NCI-H1436 treated with DMSO at 0.1 percent for 48 hours (cell line): ENCODE results near the gene PRAMEF33.
"Not testable (repeated sequence)": the region's sequence is repeated elsewhere in the genome, so short reads cannot be mapped to it uniquely, and the experiment has no call there.

Experiments used
- DNase-seq: peaks from one replicate; lab custom pipeline; 2025; lab: John Stamatoyannopoulos, UW

PRAMEF33 gene

GRCh38 chr1:13303239-13303638 lies at the start of gene PRAMEF33:
TSS of gene PRAMEF33 (plus strand) at chr1:13303539. CDS start at chr1:13305955, 2,416 bp downstream.
- DNase-seq = not testable (repeated sequence)

DNA sequence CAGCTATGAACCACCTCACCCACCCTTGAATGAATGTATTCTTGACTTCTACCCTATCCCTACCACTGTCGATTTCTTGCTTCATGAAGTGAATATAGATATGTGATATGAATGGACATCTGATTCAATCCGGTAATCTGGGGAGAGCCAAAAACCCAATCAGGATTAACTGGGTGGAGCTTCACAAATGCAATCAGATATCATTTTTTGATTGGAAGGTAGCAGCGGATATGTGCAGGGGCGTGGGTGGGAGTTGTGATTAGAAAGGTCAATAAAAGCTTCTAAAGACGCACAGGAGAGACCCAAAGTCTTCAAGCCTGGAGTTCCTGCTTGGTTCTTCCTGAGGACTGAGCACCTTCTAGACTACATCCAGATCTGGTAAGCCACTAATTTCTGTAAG lies 49.4 kb upstream of the PRAMEF33 start, which contains the start of gene PRAMEF5:
Gene PRAMEF5 (plus strand): TSS at position 301 of the 400 bp plus-strand sequence. CDS start 5,071 bp downstream, outside the sequence.
- DNase-seq = not testable (repeated sequence)

GRCh38 chr1:13265124-13265523 lies 38.2 kb upstream of the PRAMEF33 start:
- DNase-seq = not testable (repeated sequence)

GRCh38 chr1:13277016-13277415 lies 26.3 kb upstream of the PRAMEF33 start:
- not testable (repeated sequence) for DNase-seq

DNA sequence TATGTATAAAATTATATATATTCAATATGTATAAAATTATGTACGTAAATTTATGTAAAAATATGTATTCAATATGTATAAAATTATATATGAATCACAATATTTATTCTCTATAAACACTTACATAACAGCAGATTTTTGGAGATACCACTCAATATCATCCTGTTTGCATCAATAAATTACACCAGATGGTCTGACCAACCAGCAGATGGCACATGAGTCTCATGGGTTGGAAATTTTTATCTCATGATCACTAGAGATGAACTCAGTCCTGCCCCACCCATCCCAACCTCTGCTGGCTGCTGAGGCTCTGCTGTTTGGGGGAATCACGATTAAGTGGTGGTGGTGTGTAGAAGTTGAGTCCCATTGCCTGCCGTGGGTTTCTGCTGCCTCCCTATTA lies 23.7 kb upstream of the PRAMEF33 start:
- not testable (repeated sequence) for DNase-seq

GRCh38 chr1:13285037-13285436 lies 18.3 kb upstream of the PRAMEF33 start, which contains the start of gene PRAMEF8:
TSS of gene PRAMEF8 (minus strand) at chr1:13285137. CDS start at chr1:13284091, 1,046 bp downstream.
- not testable (repeated sequence) for DNase-seq

DNA sequence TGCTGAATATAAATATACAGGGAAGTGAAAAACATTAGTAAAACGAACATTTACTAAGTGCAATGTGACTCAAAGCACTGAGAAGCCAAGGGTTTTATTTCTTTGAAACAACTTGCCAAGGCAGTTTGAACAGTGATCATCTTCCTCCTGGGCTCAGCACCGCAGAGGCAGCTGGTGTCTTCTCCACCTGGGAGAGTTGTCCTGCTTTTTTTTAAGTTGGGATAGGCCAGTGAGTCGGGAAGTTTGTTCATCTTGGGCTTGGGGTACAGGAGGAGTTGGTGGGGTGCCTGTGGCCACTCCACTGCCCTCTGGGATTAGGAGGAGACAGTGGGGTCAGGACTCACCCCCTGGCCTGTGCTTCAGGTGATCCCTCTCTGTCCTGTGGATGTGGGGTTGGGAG lies 14.3 kb upstream of the PRAMEF33 start:
- not testable (repeated sequence) for DNase-seq

DNA sequence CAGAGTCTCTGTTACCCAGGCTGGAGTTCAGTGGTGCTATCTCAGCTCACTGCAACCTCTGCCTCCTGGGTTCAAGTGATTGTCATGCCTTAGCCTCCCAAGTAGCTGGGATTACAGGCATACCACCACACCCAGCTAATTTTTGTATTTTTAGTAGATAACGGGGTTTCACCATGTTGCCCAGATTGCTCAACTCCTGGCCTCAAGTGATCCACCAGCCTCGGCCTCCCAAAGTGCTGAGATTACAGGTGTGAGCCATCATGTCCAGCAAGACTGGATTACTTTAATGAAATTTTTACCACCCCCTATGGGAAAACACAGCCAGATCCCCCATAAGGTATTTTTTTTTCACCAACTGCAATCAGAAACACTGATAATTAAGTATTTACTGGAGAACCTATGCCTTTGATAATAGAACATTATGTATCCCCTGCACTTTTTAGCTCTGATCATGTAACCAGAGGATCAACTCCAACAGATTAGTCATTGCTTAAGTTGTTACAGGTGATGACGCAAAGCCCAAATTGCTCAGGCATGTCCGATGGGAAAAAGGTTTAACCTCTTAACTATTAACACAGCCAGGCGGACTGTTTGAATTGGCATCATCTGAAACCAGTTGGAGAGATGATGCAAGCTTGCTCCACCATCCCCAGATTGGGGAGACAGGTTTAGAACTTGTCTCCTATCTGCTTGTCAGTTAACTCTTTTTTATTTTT lies 6.0 kb upstream of the PRAMEF33 start:
- not testable (repeated sequence) for DNase-seq

DNA sequence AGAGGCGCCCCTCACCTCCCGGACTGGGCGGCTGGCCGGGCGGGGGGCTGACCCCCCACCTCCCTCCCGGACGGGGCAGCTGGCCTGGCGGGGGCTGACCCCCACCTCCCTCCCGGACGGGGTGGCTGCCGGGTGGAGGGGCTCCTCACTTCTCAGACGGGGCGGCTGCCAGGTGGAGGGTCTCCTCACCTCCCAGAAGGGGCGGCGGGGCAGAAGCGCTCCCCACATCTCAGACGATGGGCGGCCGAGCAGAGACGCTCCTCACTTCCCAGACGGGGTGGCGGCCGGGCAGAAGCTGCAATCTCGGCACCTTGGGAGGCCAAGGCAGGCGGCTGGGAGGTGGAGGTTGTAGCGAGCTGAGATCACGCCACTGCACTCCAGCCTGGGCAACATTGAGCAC lies 4.6 kb upstream of the PRAMEF33 start:
- DNase-seq = not testable (repeated sequence)

GRCh38 chr1:13302197-13302596 lies 1.1 kb upstream of the PRAMEF33 start:
- not testable (repeated sequence) for DNase-seq

DNA sequence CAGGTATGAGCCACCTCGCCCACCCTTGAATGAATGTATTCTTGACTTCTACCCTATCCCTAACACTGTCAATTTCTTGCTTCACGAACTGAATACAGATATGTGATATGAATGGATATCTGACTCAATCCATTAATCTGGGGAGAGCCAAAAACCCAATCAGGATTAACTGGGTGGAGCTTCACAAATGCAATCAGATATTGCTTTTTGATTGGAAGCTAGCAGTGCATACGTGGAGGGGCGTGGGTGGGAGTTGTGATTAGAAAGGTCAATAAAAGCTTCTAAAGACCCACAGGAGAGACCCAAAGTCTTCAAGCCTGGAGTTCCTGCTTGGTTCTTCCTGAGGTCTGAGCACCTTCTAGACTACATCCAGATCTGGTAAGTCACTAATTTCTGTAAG lies 11.9 kb downstream of the PRAMEF33 start, which contains the start of gene PRAMEF15:
Gene PRAMEF15 (plus strand): TSS at position 301 of the 400 bp plus-strand sequence. CDS start 2,827 bp downstream, outside the sequence.
- not testable (repeated sequence) for DNase-seq

GRCh38 chr1:13342496-13342895 lies 39.2 kb downstream of the PRAMEF33 start:
- DNase-seq = not testable (repeated sequence)

- not testable (repeated sequence) for DNase-seq
Observed at GRCh38 chr1:13347034-13347433, 43.7 kb downstream of the PRAMEF33 start, which contains the start of gene PRAMEF14. TSS of gene PRAMEF14 (minus strand) at chr1:13347134. CDS start at chr1:13345314, 1,820 bp downstream.

DNA sequence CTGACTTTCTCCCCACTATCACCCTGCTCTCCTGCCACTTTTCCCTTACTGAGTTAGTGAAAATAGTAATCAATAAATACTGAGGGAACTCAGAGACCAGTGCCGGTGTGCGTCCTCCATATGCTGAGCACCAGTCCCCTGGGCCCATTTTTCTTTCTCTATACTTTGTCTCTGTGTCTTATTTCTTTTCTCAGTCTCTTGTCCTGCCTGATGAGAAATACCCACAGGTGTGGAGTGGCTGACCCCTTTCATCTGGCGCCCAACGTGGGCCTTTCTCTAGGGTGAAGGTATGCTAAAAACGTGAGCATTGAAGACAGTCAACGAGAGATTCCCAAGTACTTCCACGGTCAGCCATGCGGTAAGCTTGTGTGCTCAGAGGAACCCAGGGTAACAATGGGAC lies 50.1 kb downstream of the PRAMEF33 start:
- DNase-seq = not testable (repeated sequence)

DNA sequence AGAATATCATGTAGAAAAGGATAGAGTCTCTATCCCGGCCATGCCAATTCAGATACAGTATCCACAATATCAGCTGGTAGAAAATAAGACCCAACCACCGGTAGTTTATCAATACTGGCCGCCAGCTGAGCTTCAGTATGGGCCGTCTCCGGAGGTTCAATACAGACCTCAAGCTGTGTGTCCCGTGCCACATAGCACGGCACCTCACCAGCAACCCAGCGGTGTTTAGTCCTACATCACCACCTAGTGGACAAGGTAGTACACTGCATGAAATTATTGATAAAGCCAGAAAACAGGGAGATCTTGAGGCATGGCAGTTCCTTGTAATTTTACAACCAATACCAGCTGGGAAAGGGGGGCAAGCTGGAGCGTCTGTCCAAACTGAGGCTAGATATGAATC lies 51.1 kb downstream of the PRAMEF33 start:
- DNase-seq = not testable (repeated sequence)

- not testable (repeated sequence) for DNase-seq
Observed at GRCh38 chr1:13356774-13357173, 53.4 kb downstream of the PRAMEF33 start.
